Measurements from ENCODE around the gene CD79A.

DNA sequence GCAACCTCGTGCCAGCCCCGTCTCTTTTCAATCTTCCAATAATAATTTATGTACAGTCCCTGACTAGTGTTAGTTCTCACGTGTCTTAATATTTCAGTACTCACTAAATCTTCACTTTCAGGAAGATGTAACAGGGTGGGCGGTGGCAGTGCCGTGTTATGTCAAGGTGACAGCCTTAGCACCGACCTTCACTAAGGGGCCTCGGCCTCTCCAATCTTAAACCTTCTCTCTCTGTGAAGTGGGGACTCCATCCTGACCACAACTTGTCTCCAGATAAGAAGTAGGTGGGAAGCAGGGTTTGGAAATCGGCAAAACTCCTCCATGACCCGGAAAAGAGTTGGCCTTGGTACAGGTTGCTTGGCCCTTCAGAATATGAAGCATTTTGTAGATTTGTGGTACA, 15.2 kb upstream of the CD79A start:
- TF ChIP-seq, protein P1, sequence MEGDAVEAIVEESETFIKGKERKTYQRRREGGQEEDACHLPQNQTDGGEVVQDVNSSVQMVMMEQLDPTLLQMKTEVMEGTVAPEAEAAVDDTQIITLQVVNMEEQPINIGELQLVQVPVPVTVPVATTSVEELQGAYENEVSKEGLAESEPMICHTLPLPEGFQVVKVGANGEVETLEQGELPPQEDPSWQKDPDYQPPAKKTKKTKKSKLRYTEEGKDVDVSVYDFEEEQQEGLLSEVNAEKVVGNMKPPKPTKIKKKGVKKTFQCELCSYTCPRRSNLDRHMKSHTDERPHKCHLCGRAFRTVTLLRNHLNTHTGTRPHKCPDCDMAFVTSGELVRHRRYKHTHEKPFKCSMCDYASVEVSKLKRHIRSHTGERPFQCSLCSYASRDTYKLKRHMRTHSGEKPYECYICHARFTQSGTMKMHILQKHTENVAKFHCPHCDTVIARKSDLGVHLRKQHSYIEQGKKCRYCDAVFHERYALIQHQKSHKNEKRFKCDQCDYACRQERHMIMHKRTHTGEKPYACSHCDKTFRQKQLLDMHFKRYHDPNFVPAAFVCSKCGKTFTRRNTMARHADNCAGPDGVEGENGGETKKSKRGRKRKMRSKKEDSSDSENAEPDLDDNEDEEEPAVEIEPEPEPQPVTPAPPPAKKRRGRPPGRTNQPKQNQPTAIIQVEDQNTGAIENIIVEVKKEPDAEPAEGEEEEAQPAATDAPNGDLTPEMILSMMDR (IDR thresholded peaks at IDR 0.05): no peak
- TF ChIP-seq POLR2A (IDR thresholded peaks at IDR 0.05) (no peak), EP300 (IDR thresholded peaks at IDR 0.05) (no peak)
